ENCODE measurements around the gene CDKAL1.

The CDKAL1 gene

GRCh38 chr6:20532881-20533280 is 1.4 kb upstream of the CDKAL1 start:
- no peaks in the 10 kb centered on the region for H3K27me3 ChIP-seq (replicated peaks)
- no peak for TF ChIP-seq CTCF (IDR thresholded peaks at IDR 0.05; ENCODE audit: low read depth, low read length, missing control alignments)
- in situ Hi-C loops (cut with HindIII; ENCODE audit: low pct_ligation_motif_present, low sequenced_read_pairs), result no loop called here
- no peaks in the 10 kb centered on the region for H3K36me3 ChIP-seq (replicated peaks)
- H3K4me3 ChIP-seq (ENCODE audit: low read depth, low read length), result no peak overlapping the region
- H3K27ac ChIP-seq, result no peak overlapping the region
- DNase-seq, result no peak

- TF ChIP-seq CTCF (IDR thresholded peaks at IDR 0.05; ENCODE audit: low read depth, low read length, missing control alignments), result no peak
- H3K27ac ChIP-seq, result peak overlapping the region; percentile 89
- no peaks in the 10 kb centered on the region for H3K27me3 ChIP-seq (replicated peaks)
- H3K36me3 ChIP-seq (replicated peaks), result no peaks in the 10 kb centered on the region
- in situ Hi-C loops (cut with HindIII; ENCODE audit: low pct_ligation_motif_present, low sequenced_read_pairs), result no loop called here
- H3K4me3 ChIP-seq (ENCODE audit: low read depth, low read length), result peak overlapping the region; percentile 87
- DNase-seq, result no peak
Observed at GRCh38 chr6:20533746-20534294, 437 bp upstream of the CDKAL1 start.

GRCh38 chr6:20538131-20538662 is 3.9 kb downstream of the CDKAL1 start:
- in situ Hi-C loops (cut with HindIII; ENCODE audit: low pct_ligation_motif_present, low sequenced_read_pairs), result no loop called here
- no peak overlapping the region for H3K4me3 ChIP-seq (ENCODE audit: low read depth, low read length)
- H3K36me3 ChIP-seq (replicated peaks), result peaks cover 4% of the 10 kb centered on the region
- no peak for TF ChIP-seq CTCF (IDR thresholded peaks at IDR 0.05; ENCODE audit: low read depth, low read length, missing control alignments)
- no peak overlapping the region for H3K27ac ChIP-seq
- H3K27me3 ChIP-seq (replicated peaks), result no peaks in the 10 kb centered on the region
- DNase-seq, result no peak

- no peak for DNase-seq
- Histone ChIP-seq H3K27ac (no peak overlapping the region), H3K36me3 (replicated peaks) (peaks cover 4% of the 10 kb centered on the region), H3K4me3 (ENCODE audit: low read depth, low read length) (no peak overlapping the region), H3K27me3 (replicated peaks) (no peaks in the 10 kb centered on the region)
- no peak for TF ChIP-seq CTCF (IDR thresholded peaks at IDR 0.05; ENCODE audit: low read depth, low read length, missing control alignments)
- in situ Hi-C loops (cut with HindIII; ENCODE audit: low pct_ligation_motif_present, low sequenced_read_pairs), result no loop called here
Observed at GRCh38 chr6:20538907-20539306, 4.7 kb downstream of the CDKAL1 start.

GRCh38 chr6:20539387-20539786 is 5.1 kb downstream of the CDKAL1 start:
- in situ Hi-C loops (cut with HindIII; ENCODE audit: low pct_ligation_motif_present, low sequenced_read_pairs), result no loop called here
- DNase-seq, result no peak
- H3K27ac ChIP-seq, result no peak overlapping the region
- no peak overlapping the region for H3K4me3 ChIP-seq (ENCODE audit: low read depth, low read length)
- peaks cover 4% of the 10 kb centered on the region for H3K36me3 ChIP-seq (replicated peaks)
- TF ChIP-seq CTCF (IDR thresholded peaks at IDR 0.05; ENCODE audit: low read depth, low read length, missing control alignments), result no peak
- no peaks in the 10 kb centered on the region for H3K27me3 ChIP-seq (replicated peaks)

- in situ Hi-C loops (cut with HindIII; ENCODE audit: low pct_ligation_motif_present, low sequenced_read_pairs), result no loop called here
- TF ChIP-seq CTCF (IDR thresholded peaks at IDR 0.05; ENCODE audit: low read depth, low read length, missing control alignments), result no peak
- H3K27me3 ChIP-seq (replicated peaks), result no peaks in the 10 kb centered on the region
Observed at GRCh38 chr6:20540683-20541082, 6.4 kb downstream of the CDKAL1 start.

More at GRCh38 chr6:20540683-20541082, 6.4 kb downstream of the CDKAL1 start:
- peak; percentile 25 for DNase-seq
- Histone ChIP-seq H3K27ac (no peak overlapping the region), H3K36me3 (replicated peaks) (peaks cover 4% of the 10 kb centered on the region), H3K4me3 (ENCODE audit: low read depth, low read length) (no peak overlapping the region)

All from brain microvascular endothelial cell (primary cell).